Common myeloid progenitor, CD34-positive (primary cell): ENCODE data around the gene TTLL4. TPM values are rescaled to one million over a fixed set of nuclear protein-coding genes. Genes with fewer than 3 reads are reported as not detected.
A peak's percentile ranks its signal among the peaks of the same experiment; 100 is the strongest.

ENCODE experiments used
- CTCF ChIA-PET: fragments of 350-600 bp; sonication (Branson Sonifier 250); formaldehyde crosslinking; loops from one replicate; lab custom pipeline; 2021; ENCODE audit warnings: antibody characterized with exemption; lab: Charles Lee
- POLR2A ChIA-PET: fragments of 350-600 bp; sonication (Branson Sonifier 250); formaldehyde crosslinking; loops from one replicate; lab custom pipeline; 2021; ENCODE audit warnings: antibody characterized with exemption; lab: Charles Lee
- DNase-seq, 3 donors: peaks; one replicate each; pipeline versions ENCODE4 v3.0.0 to v3.0.0-alpha.2; 2013
- H3K27ac ChIP-seq, 2 experiments: 1 replicate in 1 of 2; 2 replicates in 1 of 2; pipeline ENCODE4 v1.7.0; 2013; ENCODE audit warnings: inconsistent platforms in 2 of 2, low read length in 2 of 2, mild to moderate bottlenecking in 2 of 2, low read depth in 1 of 2, moderate library complexity in 1 of 2; ENCODE audit not compliant: severe bottlenecking in 2 of 2, insufficient read depth in 1 of 2, poor library complexity in 1 of 2
- H3K27me3 ChIP-seq, 5 experiments: replicated peaks in 2 of 5; 1 replicate in 3 of 5; 2 replicates in 2 of 5; pipeline versions ENCODE4 v1.6.1 to v1.7.0; 2013; ENCODE audit warnings: low read length in 4 of 5, mild to moderate bottlenecking in 2 of 5, moderate library complexity in 2 of 5, inconsistent platforms in 1 of 5; ENCODE audit not compliant: insufficient read depth in 5 of 5, control insufficient read depth in 4 of 5
- H3K36me3 ChIP-seq, 4 experiments: 1 replicate in 2 of 4; 2 replicates in 2 of 4; pipeline versions ENCODE4 v1.6.1 to v1.7.0; 2013; ENCODE audit warnings: low read length in 3 of 4, control low read depth in 1 of 4, mild to moderate bottlenecking in 1 of 4; ENCODE audit not compliant: control insufficient read depth in 4 of 4, insufficient read depth in 4 of 4
- H3K4me1 ChIP-seq, 4 experiments: 1 replicate in 3 of 4; 2 replicates in 1 of 4; pipeline versions ENCODE4 v1.6.1 to v1.7.1; 2013; ENCODE audit warnings: low read length in 3 of 4, mild to moderate bottlenecking in 3 of 4, control low read depth in 1 of 4, inconsistent platforms in 1 of 4, moderate library complexity in 1 of 4; ENCODE audit not compliant: control insufficient read depth in 4 of 4, insufficient read depth in 4 of 4; ENCODE audit errors: control extremely low read depth in 1 of 4
- H3K4me3 ChIP-seq, 7 experiments: 1 replicate in 4 of 7; 2 replicates in 3 of 7; pipeline versions ENCODE4 v1.5.1 to v1.7.0; 2013; ENCODE audit warnings: mild to moderate bottlenecking in 7 of 7, low read length in 6 of 7, moderate library complexity in 6 of 7, inconsistent platforms in 2 of 7, low read depth in 2 of 7, control low read depth in 1 of 7; ENCODE audit not compliant: insufficient read depth in 4 of 7, control insufficient read depth in 1 of 7; ENCODE audit errors: extremely low read depth in 1 of 7
- H3K9me3 ChIP-seq, 5 experiments: 1 replicate in 4 of 5; 2 replicates in 1 of 5; pipeline versions ENCODE4 v1.6.1 to v1.7.1; 2013; ENCODE audit warnings: low read length in 4 of 5, mild to moderate bottlenecking in 2 of 5, inconsistent platforms in 1 of 5, low read depth in 1 of 5, moderate library complexity in 1 of 5; ENCODE audit not compliant: control insufficient read depth in 4 of 5, insufficient read depth in 2 of 5; ENCODE audit errors: control extremely low read depth in 1 of 5
- WGBS: methylation state at CpG from one replicate; pipeline ENCODE4 v1.1.5; 2013; ENCODE audit not compliant: insufficient coverage; 5-methylcytosine and 5-hydroxymethylcytosine counted together
- polyA plus RNA-seq: library from polyadenylated mRNA; unstranded; fragments of 120-200 nt; gene quantifications from one replicate; pipeline ENCODE4 v1.2.1, GENCODE V29; 2013

Gene TTLL4, protein sequence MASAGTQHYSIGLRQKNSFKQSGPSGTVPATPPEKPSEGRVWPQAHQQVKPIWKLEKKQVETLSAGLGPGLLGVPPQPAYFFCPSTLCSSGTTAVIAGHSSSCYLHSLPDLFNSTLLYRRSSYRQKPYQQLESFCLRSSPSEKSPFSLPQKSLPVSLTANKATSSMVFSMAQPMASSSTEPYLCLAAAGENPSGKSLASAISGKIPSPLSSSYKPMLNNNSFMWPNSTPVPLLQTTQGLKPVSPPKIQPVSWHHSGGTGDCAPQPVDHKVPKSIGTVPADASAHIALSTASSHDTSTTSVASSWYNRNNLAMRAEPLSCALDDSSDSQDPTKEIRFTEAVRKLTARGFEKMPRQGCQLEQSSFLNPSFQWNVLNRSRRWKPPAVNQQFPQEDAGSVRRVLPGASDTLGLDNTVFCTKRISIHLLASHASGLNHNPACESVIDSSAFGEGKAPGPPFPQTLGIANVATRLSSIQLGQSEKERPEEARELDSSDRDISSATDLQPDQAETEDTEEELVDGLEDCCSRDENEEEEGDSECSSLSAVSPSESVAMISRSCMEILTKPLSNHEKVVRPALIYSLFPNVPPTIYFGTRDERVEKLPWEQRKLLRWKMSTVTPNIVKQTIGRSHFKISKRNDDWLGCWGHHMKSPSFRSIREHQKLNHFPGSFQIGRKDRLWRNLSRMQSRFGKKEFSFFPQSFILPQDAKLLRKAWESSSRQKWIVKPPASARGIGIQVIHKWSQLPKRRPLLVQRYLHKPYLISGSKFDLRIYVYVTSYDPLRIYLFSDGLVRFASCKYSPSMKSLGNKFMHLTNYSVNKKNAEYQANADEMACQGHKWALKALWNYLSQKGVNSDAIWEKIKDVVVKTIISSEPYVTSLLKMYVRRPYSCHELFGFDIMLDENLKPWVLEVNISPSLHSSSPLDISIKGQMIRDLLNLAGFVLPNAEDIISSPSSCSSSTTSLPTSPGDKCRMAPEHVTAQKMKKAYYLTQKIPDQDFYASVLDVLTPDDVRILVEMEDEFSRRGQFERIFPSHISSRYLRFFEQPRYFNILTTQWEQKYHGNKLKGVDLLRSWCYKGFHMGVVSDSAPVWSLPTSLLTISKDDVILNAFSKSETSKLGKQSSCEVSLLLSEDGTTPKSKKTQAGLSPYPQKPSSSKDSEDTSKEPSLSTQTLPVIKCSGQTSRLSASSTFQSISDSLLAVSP
- polyA plus RNA-seq = 13.4 TPM

DNA sequence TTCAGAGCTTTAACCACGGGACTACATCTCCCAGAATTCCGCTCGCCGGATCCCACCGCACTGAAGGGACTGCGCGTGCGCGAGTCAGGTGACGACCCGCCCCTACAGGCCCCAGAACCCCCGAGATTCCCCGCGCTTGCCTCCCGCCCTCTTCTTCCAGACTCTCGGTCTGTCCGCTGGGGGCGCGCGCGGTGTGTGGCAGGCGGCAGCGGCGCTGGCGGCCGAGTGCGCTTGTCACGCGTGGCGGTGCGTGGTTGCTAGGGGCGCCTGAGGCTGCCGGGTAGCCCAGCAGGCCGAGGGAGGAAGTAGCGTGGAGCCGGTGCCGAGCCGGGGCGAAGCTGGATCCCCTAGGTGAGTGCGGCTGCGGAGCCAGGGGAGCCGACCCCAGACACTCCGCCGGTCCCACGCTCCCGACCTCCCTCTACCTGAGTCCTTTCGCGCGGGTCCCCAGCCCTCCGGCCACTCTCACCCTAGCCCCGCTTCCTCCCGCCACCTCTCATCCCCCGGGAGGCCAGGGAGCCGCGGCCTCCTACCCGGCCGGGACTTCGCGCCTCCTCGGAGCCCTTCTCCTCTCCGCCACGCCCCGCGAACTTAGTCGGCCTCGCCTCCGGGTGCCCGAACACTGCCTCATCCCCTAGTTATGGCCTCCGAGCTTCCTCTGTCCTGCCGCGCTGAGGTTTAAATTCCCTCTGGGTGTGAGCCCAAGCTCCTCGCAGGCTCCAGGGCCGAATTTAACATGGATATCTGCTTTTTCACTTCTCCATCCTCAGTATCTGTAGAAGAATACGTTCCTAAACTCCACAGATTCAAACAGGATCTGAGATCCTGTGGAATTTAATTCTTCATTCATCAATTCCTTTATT is at the start of gene TTLL4:
TTLL4 (plus strand) TSS at position 149 of the 863 bp plus-strand sequence. CDS start 26,842 bp downstream, outside the sequence.
- Histone ChIP-seq H3K4me3 (peak within 1 kb of the TSS; percentile 75 to 89 (median 82)), H3K27ac (peak within 1 kb of the TSS; percentile 11 to 77), H3K4me1 (peaks cover 8 to 21% (median 15%) of the 10 kb centered on the region in 4 experiments), H3K9me3 (peaks cover 0 to 2% (median 0%) of the 10 kb centered on the region in 5 experiments), H3K27me3 (no peaks in the 10 kb centered on the region), H3K36me3 (peaks cover 0 to 7% (median 2%) of the 10 kb centered on the region in 4 experiments)
- POLR2A ChIA-PET = interaction anchor here (1.4 kb wide), 1 partner anchor 12 kb away, joined by 3 read pairs; no protein-coding TSS in a partner anchor
- peak; percentile 96 to 98 (median 98) for DNase-seq
- under 1% methylated on average over 56 of the region's 74 CpGs for WGBS
- CTCF ChIA-PET = interaction anchor here (0.7 to 3.4 kb wide), 18 partner anchors 8 to 186 kb away, joined by 3 to 11 read pairs (median 4); partner anchors contain the start of genes BCS1L and ZNF142

DNA sequence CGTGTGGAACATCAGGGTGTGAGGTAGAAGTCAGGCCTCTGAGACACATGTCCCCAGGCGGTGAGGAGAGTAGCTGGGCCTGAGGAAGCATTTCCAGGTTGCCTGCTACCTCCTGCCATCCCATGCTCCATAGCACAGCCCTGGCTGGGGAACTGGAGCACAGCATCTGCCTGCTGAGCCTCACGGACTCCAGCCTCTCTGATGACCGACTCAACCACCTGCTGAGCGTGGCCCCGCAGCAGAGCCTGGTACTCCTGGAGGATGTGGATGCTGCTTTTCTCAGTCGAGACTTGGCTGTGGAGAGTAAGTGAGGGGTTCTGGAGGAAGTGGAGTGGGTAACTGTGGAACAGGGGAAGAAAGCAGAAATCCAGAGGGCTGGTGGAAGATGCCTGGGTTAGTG is 48.3 kb upstream of the TTLL4 start:
- Histone ChIP-seq H3K27me3 (no peaks in the 10 kb centered on the region), H3K36me3 (peaks cover 4 to 62% (median 51%) of the 10 kb centered on the region in 4 experiments), H3K9me3 (no peaks in the 10 kb centered on the region), H3K4me1 (peaks cover 6 to 19% (median 17%) of the 10 kb centered on the region in 4 experiments), H3K4me3 (no peak overlapping the region), H3K27ac (no peak overlapping the region)
- 95% methylated on average over 5 of the region's 7 CpGs for WGBS
- CTCF ChIA-PET = interaction anchor here (5.7 to 8.7 kb wide), 2 partner anchors 9 to 17 kb away, joined by 40 to 75 read pairs; partner anchors contain the start of genes RNF25 and STK36
- POLR2A ChIA-PET = no interaction called here
- DNase-seq = no peak

DNA sequence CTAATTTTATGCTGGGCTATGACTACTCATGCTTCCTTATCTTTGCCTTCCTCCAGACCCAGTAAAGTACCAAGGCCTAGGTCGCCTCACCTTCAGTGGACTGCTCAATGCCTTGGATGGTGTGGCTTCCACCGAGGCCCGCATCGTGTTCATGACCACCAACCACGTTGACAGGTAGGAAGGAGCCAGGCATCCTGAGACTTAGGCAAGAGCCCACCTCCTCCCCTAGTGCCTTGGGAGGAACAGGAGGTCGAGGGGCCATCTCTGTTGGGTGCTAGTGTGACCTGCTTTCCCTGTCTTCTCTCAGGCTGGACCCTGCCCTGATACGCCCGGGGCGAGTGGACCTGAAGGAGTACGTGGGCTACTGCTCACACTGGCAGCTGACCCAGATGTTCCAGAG is 47.8 kb upstream of the TTLL4 start:
- ChIA-PET POLR2A (no interaction called here), CTCF (no interaction called here)

DNA sequence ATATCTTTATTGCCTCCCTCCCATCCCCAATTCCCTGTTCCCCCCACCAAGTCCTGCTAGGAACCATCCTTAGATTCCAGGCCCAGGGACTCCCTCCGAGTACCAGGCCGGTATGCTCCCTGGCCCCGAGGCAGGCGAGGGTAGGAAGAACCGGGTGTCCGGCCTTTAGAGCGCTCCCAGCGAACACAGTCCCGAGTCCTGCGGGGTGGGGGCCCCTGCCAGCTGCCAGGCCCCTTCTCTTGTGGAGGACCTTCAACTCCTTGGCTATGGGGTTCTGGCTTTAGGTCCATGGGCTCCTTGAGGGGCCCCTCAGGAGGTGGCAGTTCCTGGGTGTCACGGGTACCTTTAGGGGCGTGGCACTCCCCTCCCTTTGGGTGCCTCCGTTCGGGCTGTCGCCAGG is 46.7 kb upstream of the TTLL4 start:
- DNase-seq = no peak
- Histone ChIP-seq H3K4me1 (peaks cover 6 to 13% (median 11%) of the 10 kb centered on the region in 4 experiments), H3K27me3 (no peaks in the 10 kb centered on the region), H3K36me3 (peaks cover 8 to 67% (median 62%) of the 10 kb centered on the region in 4 experiments), H3K4me3 (no peak overlapping the region), H3K9me3 (no peaks in the 10 kb centered on the region), H3K27ac (no peak overlapping the region)
- ChIA-PET POLR2A (no interaction called here), CTCF (interaction anchor here (1.6 kb wide), 1 partner anchor 24 kb away, joined by 6 read pairs; no protein-coding TSS in a partner anchor)
- 96% methylated on average over 12 of the region's 15 CpGs for WGBS

More for the DNA sequence above, 47.8 kb upstream of the TTLL4 start:
- Histone ChIP-seq H3K36me3 (peaks cover 4 to 63% (median 56%) of the 10 kb centered on the region in 4 experiments), H3K9me3 (no peaks in the 10 kb centered on the region), H3K4me3 (no peak overlapping the region), H3K4me1 (peaks cover 6 to 19% (median 17%) of the 10 kb centered on the region in 4 experiments), H3K27me3 (no peaks in the 10 kb centered on the region), H3K27ac (no peak overlapping the region)
- 98% methylated on average over 9 of the region's 10 CpGs for WGBS
- DNase-seq = no peak

DNA sequence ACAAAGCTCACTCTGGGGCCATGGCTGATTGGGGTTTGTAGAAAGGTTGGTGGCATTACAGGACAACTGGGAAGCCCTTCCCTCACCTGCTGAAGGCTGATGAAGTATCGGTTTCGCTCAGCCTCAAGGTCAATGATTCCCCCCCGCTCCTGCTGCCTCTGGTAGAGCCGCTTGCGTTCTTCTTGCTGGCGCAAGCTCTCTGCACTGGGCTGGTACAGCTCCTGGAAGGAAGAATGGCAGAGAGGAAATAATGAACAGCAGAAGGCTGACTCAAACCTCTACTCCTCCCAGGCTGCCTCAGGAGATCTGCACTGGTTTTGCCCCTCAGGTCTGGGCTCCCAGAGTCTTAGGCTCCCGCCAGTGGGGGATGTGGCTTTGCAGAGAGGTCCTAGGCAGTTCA is 46.0 kb upstream of the TTLL4 start:
- POLR2A ChIA-PET = no interaction called here
- Histone ChIP-seq H3K4me1 (peaks cover 6 to 10% (median 8%) of the 10 kb centered on the region in 4 experiments), H3K27ac (no peak overlapping the region), H3K9me3 (no peaks in the 10 kb centered on the region), H3K27me3 (no peaks in the 10 kb centered on the region), H3K4me3 (no peak overlapping the region), H3K36me3 (peaks cover 9 to 67% (median 63%) of the 10 kb centered on the region in 4 experiments)
- 96% methylated on average over 5 of the region's 7 CpGs for WGBS
- DNase-seq = no peak
- CTCF ChIA-PET = interaction anchor here (1.6 kb wide), 1 partner anchor 23 kb away, joined by 6 read pairs; no protein-coding TSS in a partner anchor
